ENCODE data around the gene AHI1.
"Not testable (repeated sequence)": the region's sequence is repeated elsewhere in the genome, so short reads cannot be mapped to it uniquely, and the experiment has no call there.

AHI1 gene

GRCh38 chr6:135506270-135506997, 8.9 kb upstream of the AHI1 start:
- DNase-seq (ENCODE audit: low read depth in 1 of 2, low spot score in 1 of 2), result peak in 1 of 2 donors; percentile 11

GRCh38 chr6:135505648-135506047, 8.1 kb upstream of the AHI1 start:
- no peak for DNase-seq (ENCODE audit: low read depth in 1 of 2, low spot score in 1 of 2)

- no peak for DNase-seq (ENCODE audit: low read depth in 1 of 2, low spot score in 1 of 2)
These were observed 7.7 kb upstream of the AHI1 start for GRCh38 chr6:135505222-135505621.

GRCh38 chr6:135504734-135505133, 7.2 kb upstream of the AHI1 start:
- no peak for DNase-seq (ENCODE audit: low read depth in 1 of 2, low spot score in 1 of 2)

- DNase-seq (ENCODE audit: low read depth in 1 of 2, low spot score in 1 of 2), result no peak
These were observed 6.3 kb upstream of the AHI1 start for GRCh38 chr6:135503703-135504475.

GRCh38 chr6:135499441-135500340, 2.2 kb upstream of the AHI1 start:
- DNase-seq (ENCODE audit: low read depth in 1 of 2, low spot score in 1 of 2), result no peak

GRCh38 chr6:135498185-135498841, 773 bp upstream of the AHI1 start:
- peak; percentile 46 to 59 for DNase-seq (ENCODE audit: low read depth in 1 of 2, low spot score in 1 of 2)

- DNase-seq (ENCODE audit: low read depth in 1 of 2, low spot score in 1 of 2), result no peak
These were observed 634 bp downstream of the AHI1 start for GRCh38 chr6:135496800-135497411.

GRCh38 chr6:135493218-135493961, 4.2 kb downstream of the AHI1 start:
- no peak for DNase-seq (ENCODE audit: low read depth in 1 of 2, low spot score in 1 of 2)

GRCh38 chr6:135490381-135490780, 7.2 kb downstream of the AHI1 start:
- DNase-seq (ENCODE audit: low read depth in 1 of 2, low spot score in 1 of 2), result no peak

GRCh38 chr6:135488023-135488422, 9.5 kb downstream of the AHI1 start:
- DNase-seq (ENCODE audit: low read depth in 1 of 2, low spot score in 1 of 2), result no peak

- not testable (repeated sequence) for DNase-seq (ENCODE audit: low read depth in 1 of 2, low spot score in 1 of 2)
These were observed 13.6 kb downstream of the AHI1 start for GRCh38 chr6:135483903-135484302.

- no peak for DNase-seq (ENCODE audit: low read depth in 1 of 2, low spot score in 1 of 2)
These were observed 15.7 kb downstream of the AHI1 start for GRCh38 chr6:135481783-135482369.

GRCh38 chr6:135479601-135480000, 17.9 kb downstream of the AHI1 start:
- DNase-seq (ENCODE audit: low read depth in 1 of 2, low spot score in 1 of 2), result no peak

GRCh38 chr6:135478626-135479025, 18.9 kb downstream of the AHI1 start:
- no peak for DNase-seq (ENCODE audit: low read depth in 1 of 2, low spot score in 1 of 2)

- no peak for DNase-seq (ENCODE audit: low read depth in 1 of 2, low spot score in 1 of 2)
These were observed 22.2 kb downstream of the AHI1 start for GRCh38 chr6:135475292-135475886.

- DNase-seq (ENCODE audit: low read depth in 1 of 2, low spot score in 1 of 2), result no peak
These were observed 23.2 kb downstream of the AHI1 start for GRCh38 chr6:135474362-135474761.

- no peak for DNase-seq (ENCODE audit: low read depth in 1 of 2, low spot score in 1 of 2)
These were observed 31.6 kb downstream of the AHI1 start for GRCh38 chr6:135465903-135466302.

- no peak for DNase-seq (ENCODE audit: low read depth in 1 of 2, low spot score in 1 of 2)
These were observed 32.2 kb downstream of the AHI1 start for GRCh38 chr6:135465307-135465706.

Data from activated CD4-positive, alpha-beta T cell treated with anti-CD3 and anti-CD28 coated beads, Interleukin-2, amount 50 U/mL, for 24 hours (primary cell).